ENCODE measurements around the gene HPDL. TPM values are rescaled to one million over a fixed set of nuclear protein-coding genes. Genes with fewer than 3 reads are reported as not detected.

HPDL gene
- total and polyA plus RNA-seq, 11 donors = 0.15 to 0.46 (median 0.32) TPM; not detected in 4

- intact Hi-C loops (cut with DNase I) = loop anchor here in 3 of 10 donors (5.0 kb wide), 2 partner anchors 203 to 208 kb away; no protein-coding TSS in a partner anchor
- Histone ChIP-seq H3K9me3 (no peaks in the 10 kb centered on the region), H3K36me3 (no peaks in the 10 kb centered on the region), H3K27me3 (no peaks in the 10 kb centered on the region), H3K4me3 (no peak overlapping the region), H3K27ac (no peak overlapping the region), H3K4me1 (peaks cover 0 to 21% (median 14%) of the 10 kb centered on the region in 12 donors)
- DNase-seq (no peak), ATAC-seq (no peak)
- WGBS, 4 donors = 91 to 97% (median 93%) methylated on average over 2 of the region's 2 CpGs
- no peak for TF ChIP-seq POLR2A (IDR thresholded peaks at IDR 0.05)
- TF ChIP-seq, protein P1, sequence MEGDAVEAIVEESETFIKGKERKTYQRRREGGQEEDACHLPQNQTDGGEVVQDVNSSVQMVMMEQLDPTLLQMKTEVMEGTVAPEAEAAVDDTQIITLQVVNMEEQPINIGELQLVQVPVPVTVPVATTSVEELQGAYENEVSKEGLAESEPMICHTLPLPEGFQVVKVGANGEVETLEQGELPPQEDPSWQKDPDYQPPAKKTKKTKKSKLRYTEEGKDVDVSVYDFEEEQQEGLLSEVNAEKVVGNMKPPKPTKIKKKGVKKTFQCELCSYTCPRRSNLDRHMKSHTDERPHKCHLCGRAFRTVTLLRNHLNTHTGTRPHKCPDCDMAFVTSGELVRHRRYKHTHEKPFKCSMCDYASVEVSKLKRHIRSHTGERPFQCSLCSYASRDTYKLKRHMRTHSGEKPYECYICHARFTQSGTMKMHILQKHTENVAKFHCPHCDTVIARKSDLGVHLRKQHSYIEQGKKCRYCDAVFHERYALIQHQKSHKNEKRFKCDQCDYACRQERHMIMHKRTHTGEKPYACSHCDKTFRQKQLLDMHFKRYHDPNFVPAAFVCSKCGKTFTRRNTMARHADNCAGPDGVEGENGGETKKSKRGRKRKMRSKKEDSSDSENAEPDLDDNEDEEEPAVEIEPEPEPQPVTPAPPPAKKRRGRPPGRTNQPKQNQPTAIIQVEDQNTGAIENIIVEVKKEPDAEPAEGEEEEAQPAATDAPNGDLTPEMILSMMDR (IDR thresholded peaks at IDR 0.05) = no peak
Observed at GRCh38 chr1:45364294-45364693, 37.6 kb downstream of the HPDL start.

GRCh38 chr1:45365051-45365450 is 38.4 kb downstream of the HPDL start:
- 81 to 92% (median 85%) methylated on average over 6 of the region's 6 CpGs for WGBS, 4 donors
- TF ChIP-seq POLR2A (IDR thresholded peaks at IDR 0.05) = no peak
- TF ChIP-seq, protein P1 (IDR thresholded peaks at IDR 0.05) = no peak
- Histone ChIP-seq H3K4me3 (no peak overlapping the region), H3K4me1 (peaks cover 0 to 17% (median 10%) of the 10 kb centered on the region in 12 donors), H3K36me3 (no peaks in the 10 kb centered on the region), H3K9me3 (no peaks in the 10 kb centered on the region), H3K27me3 (no peaks in the 10 kb centered on the region), H3K27ac (no peak overlapping the region)
- intact Hi-C loops (cut with DNase I) = no loop called here
- DNase-seq (no peak), ATAC-seq (no peak)

GRCh38 chr1:45370575-45370974 is 43.9 kb downstream of the HPDL start:
- Histone ChIP-seq H3K9me3 (no peaks in the 10 kb centered on the region), H3K27me3 (no peaks in the 10 kb centered on the region), H3K27ac (no peak overlapping the region), H3K4me3 (no peak overlapping the region), H3K4me1 (peaks cover 0 to 14% (median 0%) of the 10 kb centered on the region in 12 donors), H3K36me3 (no peaks in the 10 kb centered on the region)
- intact Hi-C loops (cut with DNase I) = no loop called here
- ATAC-seq (no peak), DNase-seq (no peak)
- TF ChIP-seq, protein P1 (IDR thresholded peaks at IDR 0.05) = no peak
- no peak for TF ChIP-seq POLR2A (IDR thresholded peaks at IDR 0.05)

DNA sequence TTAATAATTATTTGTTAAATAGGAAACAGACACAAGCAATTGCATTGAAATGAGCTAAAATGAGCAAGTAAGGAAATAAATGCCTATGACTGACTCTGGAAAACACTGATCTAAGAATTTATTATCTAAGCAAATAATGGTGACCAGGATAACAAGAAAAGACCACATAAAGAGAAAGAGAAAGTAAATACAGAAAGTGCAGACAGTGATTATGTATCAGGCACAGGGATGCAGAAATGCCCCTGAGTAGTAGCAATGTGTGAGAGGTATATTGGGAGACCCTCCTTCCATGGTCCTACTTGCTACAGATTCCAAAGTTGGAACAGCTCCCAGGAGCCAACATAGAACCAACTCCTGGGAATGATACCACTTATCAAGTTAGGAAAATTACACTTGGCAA is 46.9 kb downstream of the HPDL start:
- intact Hi-C loops (cut with DNase I) = no loop called here

More for the DNA sequence above, 46.9 kb downstream of the HPDL start:
- no peak for ATAC-seq
- Histone ChIP-seq H3K36me3 (no peaks in the 10 kb centered on the region), H3K27me3 (no peaks in the 10 kb centered on the region), H3K4me1 (peaks cover 0 to 18% (median 0%) of the 10 kb centered on the region in 12 donors), H3K9me3 (no peaks in the 10 kb centered on the region), H3K27ac (no peak overlapping the region), H3K4me3 (no peak overlapping the region)
- TF ChIP-seq, protein P1 (IDR thresholded peaks at IDR 0.05) = no peak
- no peak for TF ChIP-seq POLR2A (IDR thresholded peaks at IDR 0.05)
- DNase-seq = no peak

All from heart left ventricle (tissue), 16 donors.